Endothelial cell of umbilical vein (primary cell): Measurements from ENCODE around the gene ATP6V1G2. TPM values are rescaled to one million over a fixed set of nuclear protein-coding genes. Genes with fewer than 3 reads are reported as not detected.

Experiments
- BruUV-seq: library from RNA; stranded (reverse); fragments of 400-500 nt; replicated peaks from 2 replicates; lab custom pipeline; 2021; lab: Mats Ljungman, UMichigan
- CTCF ChIA-PET: fragments of 300-600, 350-600 bp; sonication (Branson Sonifier 250); formaldehyde crosslinking; loops from one replicate; lab custom pipeline; 2021; ENCODE audit warnings: antibody characterized with exemption, inconsistent platforms; lab: Charles Lee
- POLR2A ChIA-PET: fragments of 300-600, 350-600 bp; sonication (Branson Sonifier 250); formaldehyde crosslinking; loops from one replicate; lab custom pipeline; 2021; ENCODE audit warnings: antibody characterized with exemption, inconsistent platforms; lab: Charles Lee
- DNase-seq: peaks from one replicate; pipeline ENCODE4 v3.0.0-alpha.2; 2011; ENCODE audit warnings: low read depth, low spot score
- FAIRE-seq: peaks from 2 replicates; lab custom pipeline; 2011; peaks lifted over from hg19 to GRCh38; lab: Jason Lieb, UNC
- H2AFZ ChIP-seq: 2 replicates; pipeline ENCODE4 v1.6.0; 2012; ENCODE audit warnings: low read depth, low read length, control low read depth, inconsistent platforms
- H3K27ac ChIP-seq: 2 replicates; pipeline ENCODE4 v1.5.1; 2011; ENCODE audit warnings: low read depth, mild to moderate bottlenecking, control low read depth, low read length, moderate library complexity; ENCODE audit not compliant: insufficient read depth
- H3K27me3 ChIP-seq, 2 experiments: 2 replicates each; pipeline versions ENCODE4 v1.6.0 to v1.6.1; 2011; ENCODE audit warnings: low read length in 2 of 2, mixed read lengths in 1 of 2; ENCODE audit not compliant: control insufficient read depth in 2 of 2, insufficient read depth in 2 of 2
- H3K36me3 ChIP-seq, 2 experiments: 2 replicates in 1 of 2; 3 replicates in 1 of 2; pipeline ENCODE4 v1.5.1; 2011; ENCODE audit warnings: low read length in 2 of 2, mild to moderate bottlenecking in 1 of 2, moderate library complexity in 1 of 2; ENCODE audit not compliant: control insufficient read depth in 2 of 2, insufficient read depth in 2 of 2; ENCODE audit errors: extremely low read depth in 1 of 2
- H3K4me1 ChIP-seq: 3 replicates; pipeline ENCODE4 v1.5.1; 2011; ENCODE audit warnings: mild to moderate bottlenecking, low read length; ENCODE audit not compliant: control insufficient read depth, insufficient read depth; ENCODE audit errors: extremely low read depth
- H3K4me2 ChIP-seq: 2 replicates; pipeline ENCODE4 v1.6.1; 2011; ENCODE audit warnings: low read length, control low read depth, mixed read lengths; ENCODE audit not compliant: insufficient read depth
- H3K4me3 ChIP-seq, 3 experiments: fragments of 200-600 bp in 1 of 3; sonication (generic), shearing (Covaris generic) in 1 of 3; replicated peaks in 1 of 3; 2 replicates each; pipeline ENCODE4 v1.5.1; 2011 to 2016; ENCODE audit warnings: control low read depth in 3 of 3, low read length in 3 of 3, mild to moderate bottlenecking in 2 of 3, inconsistent platforms in 1 of 3, low read depth in 1 of 3, moderate library complexity in 1 of 3; ENCODE audit not compliant: insufficient read depth in 1 of 3
- H3K79me2 ChIP-seq: 2 replicates; pipeline ENCODE4 v1.6.0; 2012; ENCODE audit warnings: low read length, inconsistent platforms; ENCODE audit not compliant: control insufficient read depth, insufficient read depth
- H3K9ac ChIP-seq: replicated peaks from 2 replicates; pipeline ENCODE3; 2011; ENCODE audit warnings: low read length, control low read depth; ENCODE audit not compliant: insufficient read depth; ENCODE audit errors: extremely low read depth
- H3K9me1 ChIP-seq: replicated peaks from 3 replicates; pipeline ENCODE4 v1.6.0; 2011; ENCODE audit warnings: mild to moderate bottlenecking, low read length; ENCODE audit not compliant: control insufficient read depth, insufficient read depth; ENCODE audit errors: extremely low read depth
- H3K9me3 ChIP-seq: replicated peaks from 2 replicates; pipeline ENCODE4 v1.5.1; 2012; ENCODE audit warnings: low read length, inconsistent platforms; ENCODE audit not compliant: control insufficient read depth, insufficient read depth
- H4K20me1 ChIP-seq: replicated peaks from 2 replicates; pipeline ENCODE3; 2011; ENCODE audit warnings: mild to moderate bottlenecking, low read length; ENCODE audit not compliant: control insufficient read depth, insufficient read depth; ENCODE audit errors: extremely low read depth
- EZH2 ChIP-seq: IDR thresholded peaks from 2 replicates; pipeline ENCODE4 v1.6.1; 2012; ENCODE audit warnings: borderline replicate concordance, low read depth, mild to moderate bottlenecking, moderate library complexity, low read length, inconsistent platforms; ENCODE audit not compliant: severe bottlenecking
- FOS ChIP-seq: IDR thresholded peaks from 2 replicates; pipeline ENCODE4 v1.6.1; 2011; ENCODE audit warnings: mild to moderate bottlenecking, low read length, moderate library complexity, borderline replicate concordance; ENCODE audit not compliant: insufficient read depth
- GATA2 ChIP-seq: IDR thresholded peaks from 2 replicates; pipeline ENCODE4 v1.7.0; 2011; ENCODE audit warnings: low read depth, mild to moderate bottlenecking, moderate library complexity, mixed read lengths, low read length; ENCODE audit not compliant: insufficient read length, insufficient read depth
- JUN ChIP-seq: IDR thresholded peaks from 2 replicates; pipeline ENCODE4 v1.6.1; 2011; ENCODE audit warnings: borderline replicate concordance, low read depth; ENCODE audit not compliant: insufficient read length, insufficient read depth
- MAX ChIP-seq: IDR thresholded peaks from 2 replicates; pipeline ENCODE4 v1.6.1; 2011; ENCODE audit not compliant: insufficient read depth, insufficient read length
- MYC ChIP-seq: IDR thresholded peaks from one replicate; pipeline ENCODE4 v1.6.1; 2011; ENCODE audit warnings: mild to moderate bottlenecking, low read depth, low read length
- POLR2A ChIP-seq: IDR thresholded peaks from 2 replicates; pipeline ENCODE4 v1.6.1; 2012; ENCODE audit warnings: low read depth, mild to moderate bottlenecking, control low read depth, low read length
- POLR2AphosphoS5 ChIP-seq: IDR thresholded peaks from 2 replicates; pipeline ENCODE4 v1.6.1; 2012; ENCODE audit warnings: low read depth, mild to moderate bottlenecking, control low read depth, low read length, moderate library complexity; ENCODE audit not compliant: insufficient read depth
- dilution Hi-C: fragments of 300-500 bp; cut with MboI; formaldehyde crosslinking; loops from one replicate; pipeline ENCODE4 v1.15.0; 2019; ENCODE audit warnings: low sequenced_read_pairs; ENCODE audit not compliant: extremely low pct_ligation_motif_present
- intact Hi-C: fragments of 100-400 bp; cut with micrococcal nuclease; formaldehyde crosslinking; loops from one replicate; pipeline ENCODE4 v1.10.0; 2022
- polyA plus RNA-seq, 4 experiments: library from polyadenylated mRNA; depleted of rRNA in 3 of 4; stranded (reverse) in 3 of 4; unstranded in 1 of 4; fragments of >200 nt; gene quantifications; 2 replicates each; pipeline versions ENCODE4 v1.2.1 to v1.2.3, GENCODE V29; 2011 to 2012; ENCODE audit warnings: missing spikeins in 1 of 4
- total RNA-seq: library from RNA; stranded (reverse); gene quantifications from 2 replicates; pipeline ENCODE4 v1.2.3, GENCODE V29; 2021
- TF ChIP-seq, protein P1 (sequence below), 2 donors: IDR thresholded peaks; 1 replicate in 1 of 2; 2 replicates in 1 of 2; pipeline ENCODE4 v1.5.1; 2011; ENCODE audit warnings: low read length in 2 of 2, mild to moderate bottlenecking in 2 of 2, moderate library complexity in 2 of 2, control low read depth in 1 of 2, inconsistent platforms in 1 of 2, low read depth in 1 of 2; ENCODE audit not compliant: insufficient read depth in 1 of 2; ENCODE audit errors: extremely low read depth in 1 of 2

The ATP6V1G2 gene
- total and polyA plus RNA-seq, 2 donors (not counting 3 experiments of a cell fraction or from before 2014, with no cell fraction given): 0.70 to 0.84 TPM

- Histone ChIP-seq H4K20me1 (no peaks in the 10 kb centered on the region), H3K79me2 (no peaks in the 10 kb centered on the region), H3K36me3 (no peaks in the 10 kb centered on the region), H3K4me2 (no peak overlapping the region), H3K9me3 (no peaks in the 10 kb centered on the region), H3K9ac (no peak overlapping the region), H3K27ac (no peak overlapping the region), H3K9me1 (no peaks in the 10 kb centered on the region), H3K4me3 (no peak overlapping the region), H3K27me3 (no peaks in the 10 kb centered on the region), H2AFZ (no peak overlapping the region), H3K4me1 (peaks cover 5% of the 10 kb centered on the region)
- intact Hi-C loops: no loop called here
- CTCF ChIA-PET: interaction anchor here (4.5 to 31.0 kb wide), 2 partner anchors 18 to 20 kb away, joined by 28 to 1517 read pairs; partner anchors contain the start of genes LST1, LTB, NCR3 and TNF
- TF ChIP-seq GATA2 (no peak), EZH2 (no peak), MYC (no peak), JUN (no peak), MAX (no peak), POLR2AphosphoS5 (no peak), FOS (no peak), POLR2A (no peak)
- TF ChIP-seq, protein P1, sequence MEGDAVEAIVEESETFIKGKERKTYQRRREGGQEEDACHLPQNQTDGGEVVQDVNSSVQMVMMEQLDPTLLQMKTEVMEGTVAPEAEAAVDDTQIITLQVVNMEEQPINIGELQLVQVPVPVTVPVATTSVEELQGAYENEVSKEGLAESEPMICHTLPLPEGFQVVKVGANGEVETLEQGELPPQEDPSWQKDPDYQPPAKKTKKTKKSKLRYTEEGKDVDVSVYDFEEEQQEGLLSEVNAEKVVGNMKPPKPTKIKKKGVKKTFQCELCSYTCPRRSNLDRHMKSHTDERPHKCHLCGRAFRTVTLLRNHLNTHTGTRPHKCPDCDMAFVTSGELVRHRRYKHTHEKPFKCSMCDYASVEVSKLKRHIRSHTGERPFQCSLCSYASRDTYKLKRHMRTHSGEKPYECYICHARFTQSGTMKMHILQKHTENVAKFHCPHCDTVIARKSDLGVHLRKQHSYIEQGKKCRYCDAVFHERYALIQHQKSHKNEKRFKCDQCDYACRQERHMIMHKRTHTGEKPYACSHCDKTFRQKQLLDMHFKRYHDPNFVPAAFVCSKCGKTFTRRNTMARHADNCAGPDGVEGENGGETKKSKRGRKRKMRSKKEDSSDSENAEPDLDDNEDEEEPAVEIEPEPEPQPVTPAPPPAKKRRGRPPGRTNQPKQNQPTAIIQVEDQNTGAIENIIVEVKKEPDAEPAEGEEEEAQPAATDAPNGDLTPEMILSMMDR (IDR thresholded peaks at IDR 0.05; ENCODE audit: extremely low read depth in 1 of 2, insufficient read depth in 1 of 2, low read depth in 1 of 2, low read length in 2 of 2): no peak
- no TSS peak for BruUV-seq
- dilution Hi-C loops: no loop called here
- FAIRE-seq (no peak), DNase-seq (no peak)
- POLR2A ChIA-PET: no interaction called here
These were observed 22.1 kb upstream of the ATP6V1G2 start for GRCh38 chr6:31568537-31568961.
